NCI-H1694 (cell line): ENCODE data around the gene FOXP1.

Experiments
- DNase-seq: peaks from one replicate; lab custom pipeline; 2025; lab: John Stamatoyannopoulos, UW

FOXP1 gene

DNA sequence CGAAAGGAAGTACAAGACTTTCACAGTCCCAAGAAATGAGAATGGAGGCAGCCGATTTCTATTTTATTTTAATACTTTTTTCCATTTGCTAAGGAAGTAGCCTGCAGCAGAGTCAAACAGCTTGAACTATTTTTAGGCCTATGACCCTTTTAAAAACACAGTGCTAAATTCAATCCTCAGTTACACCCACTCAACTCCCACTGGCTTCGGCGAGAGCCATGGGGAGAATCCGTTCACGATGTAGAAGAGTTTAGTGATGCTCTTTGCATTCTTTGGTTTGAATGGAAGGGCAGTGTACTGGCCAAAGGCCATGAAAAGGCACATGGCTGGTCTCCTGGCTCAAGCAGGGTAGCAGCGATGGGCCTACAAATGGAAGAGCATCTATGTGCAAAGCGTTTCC lies 343.5 kb downstream of the FOXP1 start:
- no peak for DNase-seq

DNA sequence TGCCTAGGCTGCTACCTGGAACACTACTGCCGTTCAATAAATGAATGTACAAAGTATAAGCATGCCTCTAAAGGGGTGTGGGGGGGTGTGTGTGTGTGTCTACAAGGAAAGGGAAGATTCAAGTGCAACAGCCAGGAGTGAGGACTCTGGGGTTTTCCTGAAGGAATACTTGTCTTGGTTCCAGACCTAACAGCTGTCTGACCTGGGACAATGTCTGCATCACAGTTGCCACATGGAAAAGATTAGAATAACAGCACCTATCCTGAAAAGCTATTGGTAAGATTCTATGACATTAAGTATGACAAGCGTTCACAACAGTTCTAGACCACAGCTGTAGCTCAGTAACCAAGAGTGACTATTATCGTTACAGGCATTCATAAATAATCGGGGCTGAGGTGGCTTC lies 345.2 kb downstream of the FOXP1 start:
- no peak for DNase-seq

DNA sequence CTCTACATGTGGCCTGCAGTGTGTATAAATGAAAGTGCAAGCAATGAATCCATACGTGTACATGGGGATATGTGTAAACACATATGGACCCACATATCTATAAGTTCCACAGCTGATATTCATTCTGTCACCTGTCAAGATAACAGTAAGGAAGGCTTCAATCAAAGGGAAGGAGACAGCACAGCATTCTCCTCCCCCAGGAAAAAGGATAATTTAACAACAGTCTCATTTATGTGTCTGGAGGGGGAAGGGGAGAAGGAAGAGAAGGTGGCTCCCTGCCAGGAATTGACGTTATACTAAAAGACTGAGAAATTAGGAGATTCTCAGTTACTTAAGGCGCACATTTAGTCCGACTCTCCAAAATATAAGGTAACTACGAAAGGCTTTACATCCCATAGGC lies 345.9 kb downstream of the FOXP1 start:
- DNase-seq: no peak

DNA sequence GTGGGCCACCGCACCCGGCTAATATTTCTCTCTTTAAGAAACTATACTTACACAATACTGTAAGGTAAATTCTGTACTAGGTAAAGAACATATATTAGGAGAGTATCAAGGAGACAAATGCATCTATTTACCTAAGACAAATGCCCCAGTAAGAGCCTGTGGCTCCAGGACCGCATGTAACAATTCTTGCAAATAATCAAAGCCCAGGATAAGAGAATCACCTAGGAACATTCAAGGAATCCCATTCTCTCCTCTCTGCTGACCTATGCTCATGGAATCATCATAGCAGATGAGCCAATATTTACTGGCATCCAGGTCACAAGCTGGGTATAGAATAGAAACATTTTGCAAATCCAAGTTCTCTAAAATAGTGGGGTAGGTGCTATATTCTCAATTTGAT lies 347.7 kb downstream of the FOXP1 start:
- no peak for DNase-seq

DNA sequence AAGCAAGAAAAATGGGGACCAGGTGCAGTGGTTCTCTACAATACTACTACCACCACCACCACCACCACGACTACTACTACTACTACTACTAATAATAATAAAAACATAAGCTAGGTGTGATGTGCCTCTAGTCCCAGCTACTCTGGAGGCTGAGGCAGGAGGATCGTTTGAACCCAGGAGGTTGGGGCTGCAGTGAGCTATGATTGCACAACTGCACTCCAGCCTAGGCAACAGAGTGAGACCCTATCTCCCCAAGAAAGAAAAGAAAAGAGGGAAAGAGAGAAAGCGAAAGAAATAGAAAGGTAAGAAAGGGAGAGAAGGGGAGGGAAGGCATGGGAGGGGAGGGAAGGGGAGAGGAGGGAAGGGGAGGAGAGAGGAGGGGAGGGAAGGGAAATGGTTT lies 350.6 kb downstream of the FOXP1 start:
- DNase-seq: no peak

DNA sequence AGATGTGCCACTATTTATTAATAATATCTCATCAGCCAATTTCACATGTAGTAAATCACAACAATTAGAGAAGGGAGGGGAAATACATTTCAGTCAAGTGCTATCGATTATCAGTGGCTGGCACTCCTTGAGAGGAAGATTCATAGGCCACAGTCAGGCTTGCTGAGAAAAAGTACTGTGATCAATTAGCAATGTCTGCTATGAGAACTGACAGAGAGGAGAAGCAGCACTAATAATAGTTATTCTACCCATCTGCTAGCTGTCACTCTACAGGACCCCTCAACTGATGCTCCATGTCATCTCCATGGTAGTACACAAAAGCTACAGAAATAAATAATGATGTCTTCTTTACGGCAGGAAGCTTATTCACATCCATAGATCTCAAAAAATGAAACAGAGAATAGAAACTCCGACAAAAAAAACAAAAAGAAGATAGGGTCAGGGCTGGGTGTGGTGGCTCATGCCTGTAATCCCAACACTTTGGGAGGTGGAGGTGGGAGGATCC lies 351.3 kb downstream of the FOXP1 start:
- DNase-seq: no peak

DNA sequence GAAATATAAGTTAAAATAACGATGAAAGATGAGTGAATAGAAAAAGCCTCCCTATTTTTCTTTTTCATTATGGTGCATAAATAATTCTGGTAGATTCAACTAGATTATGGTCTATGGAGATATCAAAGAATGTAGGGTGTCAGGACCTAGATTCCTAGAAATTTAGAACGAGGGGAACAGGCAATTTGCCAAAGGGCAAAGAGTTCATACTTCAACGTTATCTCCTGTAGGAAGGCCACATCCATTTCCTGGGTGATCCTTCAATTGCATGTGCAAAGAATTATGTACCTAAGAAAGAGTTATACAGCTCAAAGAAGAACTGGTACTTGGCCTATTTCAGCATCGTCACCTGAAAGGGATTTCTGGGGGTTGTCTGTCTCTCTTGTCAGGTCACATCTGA lies 351.8 kb downstream of the FOXP1 start:
- no peak for DNase-seq

DNA sequence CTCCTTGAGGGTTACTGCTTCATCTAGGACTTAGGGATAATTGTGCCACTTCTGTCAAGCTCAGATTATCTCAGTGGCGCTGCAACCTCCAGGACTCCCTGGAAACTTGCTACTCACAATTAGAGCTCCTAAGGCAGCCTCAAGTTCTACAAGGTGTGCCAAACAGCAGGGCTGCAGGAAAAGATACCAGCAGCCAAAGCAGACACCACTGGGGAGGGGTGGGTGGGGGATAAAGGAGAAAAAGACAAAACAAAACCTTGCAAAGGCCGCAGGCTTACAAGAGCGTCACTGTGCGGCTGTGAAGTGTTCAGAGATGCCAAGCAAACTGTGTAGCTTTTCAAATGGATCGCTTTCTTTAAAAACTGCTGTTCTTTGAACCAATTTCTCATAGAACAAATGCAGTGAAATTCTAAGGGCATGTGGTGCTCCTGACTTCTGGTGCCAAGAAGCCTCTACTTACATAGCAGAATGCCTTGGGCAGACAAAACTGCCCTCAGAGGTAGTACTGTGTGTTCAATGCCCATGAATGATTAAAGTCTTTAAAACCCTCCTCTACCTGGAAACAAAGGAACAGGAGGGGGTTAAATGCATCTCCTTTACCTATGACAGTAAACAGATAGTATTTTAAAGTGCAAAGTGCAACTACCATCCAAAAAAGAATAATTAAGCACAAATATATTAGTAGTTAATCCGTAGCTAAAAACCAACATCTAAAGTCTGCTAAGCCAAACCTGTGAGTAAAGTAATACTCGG lies 353.4 kb downstream of the FOXP1 start:
- DNase-seq: no peak

DNA sequence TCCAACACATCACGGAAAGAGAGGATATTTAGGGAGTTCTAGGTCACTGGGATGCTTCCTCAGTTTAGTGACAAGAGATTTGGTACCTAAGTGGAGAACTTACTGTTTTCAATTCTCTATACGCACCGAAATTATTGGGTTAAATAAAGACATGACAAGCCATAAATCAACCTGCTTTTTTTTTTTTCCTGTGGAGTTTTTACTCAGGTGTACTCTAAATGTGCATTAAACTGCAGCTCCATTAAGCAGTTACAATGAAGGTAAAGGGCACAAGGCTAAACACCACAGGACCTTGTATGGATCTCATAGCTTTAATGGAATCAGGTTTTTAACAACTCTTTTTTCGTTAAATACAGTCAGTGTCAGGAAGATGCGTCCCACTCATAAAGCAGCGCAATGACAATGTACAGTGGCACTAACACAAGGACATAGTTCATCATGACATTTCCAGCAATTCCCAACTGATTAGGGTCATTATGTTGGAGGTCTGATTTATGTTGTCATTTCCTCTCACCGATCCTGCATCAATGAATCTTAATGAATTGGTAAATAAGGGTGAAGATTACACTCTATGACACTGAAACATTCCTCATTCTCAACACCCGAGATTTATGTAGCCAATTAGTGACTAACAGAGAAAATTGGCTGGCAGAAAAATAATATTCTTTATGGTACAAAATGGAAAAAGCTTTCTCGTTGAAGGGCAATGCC lies 355.2 kb downstream of the FOXP1 start:
- DNase-seq: no peak

DNA sequence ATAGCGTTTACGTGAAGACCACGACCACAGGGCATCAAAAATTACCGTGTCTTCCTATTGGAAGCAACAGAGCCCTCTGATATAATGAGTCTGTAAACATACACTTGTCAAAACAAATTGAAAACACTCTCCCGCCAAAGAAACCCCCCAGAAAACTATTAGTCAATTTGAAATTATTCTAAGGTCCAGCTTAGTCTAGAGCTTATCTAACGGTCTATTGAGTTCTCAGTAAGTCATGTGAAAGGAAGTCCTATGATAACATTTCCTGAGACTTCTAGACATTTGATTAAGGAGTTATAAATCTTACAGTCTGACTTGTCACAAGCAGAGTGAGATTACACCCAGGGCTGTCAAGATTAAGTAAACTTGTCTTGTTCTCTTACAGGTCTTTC lies 356.3 kb downstream of the FOXP1 start:
- no peak for DNase-seq

DNA sequence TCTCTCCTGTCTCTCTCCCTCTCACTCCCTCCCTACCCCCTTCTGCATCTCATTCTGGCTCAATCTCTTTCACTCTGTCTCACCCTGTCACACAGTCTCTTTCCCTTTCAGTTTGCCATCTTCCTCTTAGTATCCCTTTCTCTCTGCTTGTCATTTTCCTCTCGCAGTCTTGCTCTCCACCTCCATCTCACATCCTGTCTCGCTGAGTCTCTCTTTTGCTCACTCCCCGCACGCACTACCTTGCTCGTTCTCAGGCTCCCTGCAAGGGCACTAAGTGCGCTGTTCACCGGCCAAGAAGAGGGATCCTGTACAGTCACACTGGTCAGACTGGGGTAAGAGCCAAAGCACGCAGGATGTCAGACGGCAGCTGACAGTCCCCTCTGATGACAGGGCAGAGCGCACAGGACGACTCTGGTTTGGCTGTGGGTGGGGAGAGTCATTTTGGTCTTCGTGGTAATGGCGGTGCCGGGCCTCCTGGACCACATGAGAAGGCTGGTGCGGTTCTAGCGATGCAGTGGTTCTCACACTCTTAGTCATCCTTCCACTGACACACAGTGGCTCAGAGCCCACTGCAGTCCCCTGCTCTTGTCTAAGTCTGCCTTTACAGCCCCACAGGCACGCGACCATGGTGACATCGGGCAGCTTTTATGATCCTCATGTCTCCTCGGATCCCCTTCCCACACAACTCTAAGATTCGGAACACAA lies 356.8 kb downstream of the FOXP1 start:
- no peak for DNase-seq

DNA sequence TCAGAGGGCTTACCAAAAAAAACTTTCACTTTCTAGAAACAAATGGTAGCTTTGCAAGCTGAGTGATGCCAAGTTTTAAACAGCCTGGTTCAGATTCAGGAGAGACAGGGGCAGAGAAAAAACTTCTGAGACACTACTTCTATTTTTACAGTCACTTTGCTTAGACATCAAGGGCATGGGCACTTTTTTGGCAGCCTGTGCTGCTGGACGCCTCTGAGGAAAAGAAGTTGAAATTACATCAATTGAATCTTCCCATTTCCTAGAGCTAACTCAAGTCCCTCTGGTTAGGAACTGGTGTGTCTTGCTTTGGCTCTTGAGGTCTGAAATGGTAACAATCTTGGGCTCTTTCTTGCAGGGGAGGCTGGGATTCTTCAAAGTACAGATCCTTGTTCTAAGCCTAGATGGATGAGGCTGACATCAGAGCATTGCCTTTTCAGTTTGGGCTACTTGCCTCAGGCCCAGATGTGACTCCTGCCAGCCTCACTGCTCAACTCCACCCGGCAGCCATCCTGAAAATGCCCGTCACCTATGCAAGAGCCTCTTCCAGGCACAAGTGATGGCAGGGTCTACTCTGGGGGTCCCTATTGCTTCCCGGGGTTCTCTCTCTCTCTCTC lies 357.5 kb downstream of the FOXP1 start:
- DNase-seq: no peak

DNA sequence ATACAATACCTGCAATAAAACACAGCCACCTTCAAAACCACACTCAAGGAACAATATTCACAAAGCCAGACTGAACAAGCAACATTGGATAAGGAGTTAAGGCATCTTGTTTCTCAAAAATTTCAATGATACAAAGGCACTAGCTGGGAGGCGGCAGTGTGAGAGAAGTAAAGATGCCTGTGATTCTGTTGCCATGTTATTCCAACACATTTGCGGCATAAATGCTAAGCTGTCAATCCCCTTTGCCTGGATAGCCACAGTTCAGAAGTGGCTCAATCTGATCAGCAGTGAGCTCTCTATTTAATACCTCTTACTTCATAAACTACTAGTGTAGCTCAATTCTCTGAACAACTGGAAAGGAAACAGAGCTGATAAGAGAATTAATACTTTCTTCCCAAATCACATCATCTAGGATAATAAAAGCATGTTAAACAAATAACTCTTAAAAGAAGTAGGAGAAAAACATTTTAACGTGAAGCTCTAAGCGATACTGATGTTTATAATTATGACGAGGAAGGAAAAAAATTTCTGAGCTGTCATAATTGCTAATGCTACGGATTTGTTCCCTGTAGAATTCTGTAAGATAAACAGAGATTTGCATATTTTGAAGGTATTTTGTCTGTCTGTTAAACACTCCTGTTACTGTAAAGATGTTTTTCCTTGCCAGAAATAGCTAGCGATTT lies 358.4 kb downstream of the FOXP1 start:
- no peak for DNase-seq

DNA sequence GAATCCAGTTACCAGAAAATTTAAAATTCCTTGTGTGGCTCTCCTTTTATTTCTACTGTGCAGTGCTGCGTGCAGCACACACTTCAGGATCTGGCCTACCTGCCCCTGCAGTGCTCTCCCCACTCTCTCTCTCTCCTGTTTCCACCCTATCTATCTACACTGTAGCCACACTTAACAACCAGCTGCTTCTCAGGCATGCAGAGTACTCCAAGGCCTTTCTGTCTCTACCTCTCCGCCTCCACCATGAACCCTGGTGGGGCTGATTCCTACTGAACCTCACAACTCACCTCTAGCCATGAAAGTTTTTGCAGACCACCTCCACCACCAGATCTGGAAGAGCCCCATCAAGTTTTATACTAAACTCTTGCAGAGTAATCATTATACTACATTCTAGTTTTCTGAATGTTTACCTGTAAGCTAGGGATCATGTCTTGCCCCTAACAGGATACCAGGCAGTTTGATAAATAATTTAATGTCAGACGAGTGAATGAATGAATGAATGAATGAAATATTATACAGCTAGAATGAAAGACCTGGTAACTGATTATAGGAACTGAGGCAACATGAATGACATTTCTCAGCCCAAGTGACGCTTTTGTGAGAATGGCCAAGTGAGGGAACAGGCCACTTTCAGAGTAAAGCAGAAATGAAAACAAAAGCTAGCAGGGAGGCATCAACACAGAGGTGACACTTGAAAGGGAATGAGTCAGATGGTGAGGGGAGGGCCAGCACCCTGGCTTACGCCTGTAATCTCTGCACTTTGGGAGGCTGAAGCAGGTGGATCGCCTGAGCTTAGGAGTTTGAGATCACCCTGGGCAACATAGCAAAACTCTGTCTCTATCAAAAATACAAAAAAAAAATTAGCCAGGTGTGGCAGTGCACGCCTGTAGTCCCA lies 363.5 kb downstream of the FOXP1 start:
- no peak for DNase-seq

DNA sequence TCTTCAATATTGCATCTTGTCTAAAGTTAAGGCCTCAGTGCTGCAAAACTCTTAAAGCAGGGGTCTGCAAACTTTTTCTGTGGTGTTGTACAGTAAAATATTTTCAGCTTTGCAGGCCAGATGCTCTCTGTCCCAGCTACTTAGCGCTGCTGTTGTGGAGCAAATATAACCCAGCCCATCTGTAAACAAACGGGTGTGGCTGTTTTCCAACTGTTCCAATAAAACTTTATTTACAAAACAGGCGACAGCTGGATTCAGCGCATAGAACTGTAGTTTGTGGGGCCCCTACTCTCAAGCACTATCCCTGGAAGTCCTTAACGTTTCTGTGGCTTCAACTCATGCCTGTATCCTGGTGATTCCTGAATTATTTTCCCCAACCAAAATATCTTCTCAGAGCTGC lies 365.0 kb downstream of the FOXP1 start:
- DNase-seq: no peak

DNA sequence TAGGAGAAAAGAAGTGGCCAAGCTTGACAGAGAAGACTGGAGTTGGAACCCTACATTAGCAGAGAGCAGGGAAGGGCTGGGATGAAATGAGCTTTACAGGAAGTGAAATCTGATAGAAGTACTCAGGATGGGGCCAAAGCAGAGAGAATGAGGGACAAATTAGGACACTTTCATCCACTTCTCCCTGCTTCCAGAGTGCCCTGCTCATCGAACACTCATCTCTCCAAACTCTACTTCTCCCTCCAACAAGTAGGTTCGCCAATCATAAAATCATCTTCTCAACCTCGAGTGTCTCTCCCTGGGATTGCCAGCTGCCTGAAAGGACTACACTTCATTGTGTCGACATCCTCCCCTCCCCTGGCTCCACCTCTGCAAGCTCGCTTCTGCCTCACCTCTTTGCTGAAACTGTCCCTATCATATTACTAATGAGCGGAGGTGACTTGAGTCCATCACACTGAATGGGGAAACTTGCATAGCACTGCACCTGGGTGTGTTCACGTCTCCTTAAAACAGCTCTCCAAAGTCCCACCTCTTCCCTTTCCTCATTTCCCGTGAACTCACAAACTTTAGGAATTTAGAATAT lies 365.8 kb downstream of the FOXP1 start:
- no peak for DNase-seq

DNA sequence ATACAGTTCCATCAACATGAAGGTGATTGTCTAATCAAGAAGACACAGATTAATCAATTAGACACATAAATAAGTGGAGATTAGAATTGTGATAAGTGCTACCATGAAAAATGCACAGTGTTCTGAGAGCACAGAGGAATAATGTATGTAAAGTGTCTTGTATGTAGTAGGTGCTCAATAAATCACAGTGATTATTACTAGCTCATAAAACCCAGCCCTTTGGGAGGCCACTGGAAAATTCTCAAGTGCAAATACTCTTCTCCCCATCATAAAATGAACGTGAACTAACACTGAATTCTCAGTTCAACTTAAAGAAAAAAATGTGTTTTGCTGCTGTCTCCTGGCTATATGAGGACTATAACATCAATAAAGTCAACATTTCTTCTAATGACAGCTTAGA lies 368.2 kb downstream of the FOXP1 start:
- no peak for DNase-seq

DNA sequence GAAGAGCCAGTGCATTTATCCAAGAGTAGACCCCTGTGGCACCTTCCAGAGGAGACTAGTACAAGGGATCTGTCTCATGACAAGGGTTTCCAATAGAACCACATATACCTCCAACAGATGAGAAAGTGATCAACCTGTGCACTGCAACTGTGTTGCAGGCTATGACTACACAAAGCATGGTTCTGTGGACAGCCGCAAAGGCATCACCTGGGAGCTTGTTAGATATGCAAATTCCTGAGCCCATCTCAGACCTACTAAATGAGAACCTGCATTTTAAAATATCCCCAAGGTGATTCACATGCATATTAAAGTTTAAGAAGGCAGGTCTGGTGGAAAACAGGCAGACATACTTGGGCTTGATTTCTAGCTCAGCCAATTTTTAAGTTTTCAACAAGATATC lies 368.7 kb downstream of the FOXP1 start:
- no peak for DNase-seq

DNA sequence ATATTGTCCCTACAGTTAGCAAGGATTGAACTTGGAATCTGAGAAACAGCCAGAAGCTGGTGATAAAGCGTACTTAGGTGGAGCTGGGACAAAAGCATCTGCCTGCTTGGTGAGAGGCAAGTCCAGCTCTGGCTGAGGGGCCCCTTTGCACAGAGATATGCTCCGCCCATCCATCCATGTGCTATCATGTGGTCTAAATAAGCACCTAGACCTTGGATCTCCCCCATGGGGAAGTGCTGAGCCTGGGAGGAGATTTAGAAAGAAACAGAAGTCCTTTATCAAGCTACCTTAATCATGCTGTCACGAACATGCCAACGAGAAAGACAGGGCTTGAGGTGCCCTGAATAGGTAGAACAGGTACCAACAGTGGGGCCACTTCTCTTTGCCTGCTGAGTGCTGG lies 369.5 kb downstream of the FOXP1 start:
- no peak for DNase-seq

DNA sequence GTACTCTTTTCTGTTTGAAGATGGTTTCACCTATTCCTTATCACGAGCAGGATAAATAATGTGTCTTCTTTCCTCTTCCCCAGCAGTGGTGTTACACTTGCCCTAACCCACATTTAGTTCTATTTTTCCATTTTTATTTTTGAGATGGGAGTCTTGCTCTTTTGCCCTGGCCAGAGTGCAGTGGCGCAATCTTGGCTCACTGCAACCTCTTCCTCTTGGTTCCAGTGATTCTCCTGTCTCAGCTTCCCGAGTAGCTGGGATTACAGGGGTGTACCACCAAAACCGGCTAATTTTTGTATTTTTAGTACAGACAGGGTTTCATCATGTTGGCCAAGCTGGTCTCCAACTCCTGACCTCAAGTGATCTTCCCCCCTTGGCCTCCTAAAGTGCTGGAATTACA lies 372.4 kb downstream of the FOXP1 start:
- DNase-seq: no peak
